Esophagus muscularis mucosa (tissue), 4 donors: ENCODE measurements around the gene CCM2. TPM values are rescaled to one million over a fixed set of nuclear protein-coding genes. Genes with fewer than 3 reads are reported as not detected.
A peak's percentile ranks its signal among the peaks of the same experiment; 100 is the strongest.

ENCODE experiments used
- DNase-seq: peaks from one replicate; pipeline ENCODE4 v3.0.0-alpha.2; 2017; ENCODE audit errors: extremely low spot score
- H3K27ac ChIP-seq, 4 donors: fragments of 200-600 bp; sonication (generic); replicated peaks in 1 of 4; 1 replicate in 3 of 4; 2 replicates in 1 of 4; pipeline ENCODE4 v1.5.1; 2016 to 2019; ENCODE audit warnings: mild to moderate bottlenecking in 1 of 4
- H3K27me3 ChIP-seq, 4 donors: fragments of 200-600 bp; sonication (generic); one replicate each; pipeline versions ENCODE4 v1.5.1 to v1.6.0; 2016 to 2019
- H3K36me3 ChIP-seq, 4 donors: fragments of 200-600 bp; sonication (generic); one replicate each; pipeline ENCODE4 v1.5.1; 2016 to 2019
- H3K4me1 ChIP-seq, 4 donors: fragments of 200-600 bp; sonication (generic); one replicate each; pipeline ENCODE4 v1.5.1; 2016 to 2019
- H3K4me3 ChIP-seq, 4 donors: fragments of 200-600 bp; sonication (generic); 1 replicate in 2 of 4; 2 replicates in 2 of 4; pipeline ENCODE4 v1.5.1; 2016 to 2019; ENCODE audit warnings: mild to moderate bottlenecking in 4 of 4, moderate library complexity in 1 of 4
- H3K9me3 ChIP-seq, 4 donors: fragments of 200-600 bp; sonication (generic); 1 replicate in 3 of 4; 2 replicates in 1 of 4; pipeline ENCODE4 v1.5.1; 2016 to 2019
- CTCF ChIP-seq, 3 experiments: fragments of 200-600 bp in 2 of 3; fragments of 450-650 bp in 1 of 3; sonication (generic) in 2 of 3; IDR thresholded peaks; one replicate each; pipeline ENCODE4 v1.5.1; 2017 to 2019; ENCODE audit warnings: antibody characterized with exemption in 3 of 3, mild to moderate bottlenecking in 2 of 3, moderate library complexity in 1 of 3
- EP300 ChIP-seq: sonication (generic); formaldehyde crosslinking; IDR thresholded peaks from one replicate; pipeline ENCODE4 v1.6.1; 2017; ENCODE audit warnings: antibody characterized with exemption
- POLR2A ChIP-seq: fragments of 450-650 bp; IDR thresholded peaks from one replicate; pipeline ENCODE4 v1.6.1; 2017; ENCODE audit warnings: antibody characterized with exemption, moderate library complexity, mild to moderate bottlenecking, low read depth
- POLR2AphosphoS5 ChIP-seq, 2 donors: sonication (generic); formaldehyde crosslinking; IDR thresholded peaks; one replicate each; pipeline ENCODE4 v1.6.1; 2017; ENCODE audit warnings: antibody characterized with exemption in 2 of 2
- WGBS: methylation state at CpG from one replicate; pipeline ENCODE4 v1.1.5; 2018; 5-methylcytosine and 5-hydroxymethylcytosine counted together
- intact Hi-C: fragments of 100-400 bp; cut with DNase I; formaldehyde crosslinking; loops from one replicate; pipeline ENCODE4 v1.15.1; 2023
- total RNA-seq, 4 donors: library from RNA; depleted of rRNA; stranded (reverse); fragments of >200 nt; gene quantifications; one replicate each; pipeline versions ENCODE4 v1.1.0 to v1.2.1, GENCODE V29; 2016

The CCM2 gene
- total RNA-seq, 4 donors from 2014 or later = 40.3 to 61.7 (median 49.4) TPM

- H3K27me3 ChIP-seq = no peaks in the 10 kb centered on the region
- intact Hi-C loops = no loop called here
- H3K4me3 ChIP-seq = no peak overlapping the region
- H3K36me3 ChIP-seq = no peaks in the 10 kb centered on the region
- H3K9me3 ChIP-seq = no peaks in the 10 kb centered on the region
- 91% methylated on average over 8 of the region's 8 CpGs for WGBS
- peaks cover 2 to 14% (median 11%) of the 10 kb centered on the region in 4 donors for H3K4me1 ChIP-seq
- DNase-seq = no peak
- TF ChIP-seq POLR2AphosphoS5 (IDR thresholded peaks at IDR 0.05) = no peak
- TF ChIP-seq POLR2A = no peak
- TF ChIP-seq EP300 = no peak
- no peak for TF ChIP-seq CTCF (IDR thresholded peaks at IDR 0.05)
- no peak overlapping the region for H3K27ac ChIP-seq
These were observed 4.2 kb upstream of the CCM2 start for GRCh38 chr7:44995555-44996493.

DNA sequence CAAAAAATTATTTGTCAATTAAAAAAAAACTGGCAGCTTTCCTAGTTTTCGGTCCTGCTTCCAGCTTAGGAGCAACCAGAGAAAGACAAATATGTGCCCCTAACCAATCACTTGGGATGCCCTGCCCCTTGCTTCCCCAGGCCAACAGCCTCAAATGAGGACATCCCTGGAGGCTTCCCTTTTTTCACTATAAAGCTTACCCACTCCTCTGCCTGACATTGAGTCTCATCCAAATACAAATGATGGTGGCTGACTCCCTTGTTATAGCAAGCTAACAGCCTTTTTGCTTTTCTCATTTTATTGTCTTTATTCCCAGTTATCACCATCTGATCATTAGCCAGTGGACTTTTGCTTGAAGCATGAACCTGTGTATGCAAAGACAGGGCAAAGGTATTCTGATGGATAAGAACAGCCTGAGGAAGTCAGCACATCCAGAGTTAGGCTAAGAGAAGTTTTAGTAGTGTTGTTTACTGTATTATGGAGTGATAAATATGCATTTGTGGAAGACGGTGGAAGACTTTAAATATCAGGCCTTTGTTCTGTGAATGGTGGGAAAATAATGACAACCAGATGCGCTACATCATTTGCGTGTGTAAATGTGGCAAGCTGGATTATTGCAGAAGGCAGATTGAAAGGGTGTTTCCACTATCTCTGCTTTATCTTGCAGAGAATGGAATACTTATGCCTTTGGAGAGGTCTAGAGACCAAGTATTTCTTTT lies 1.7 kb upstream of the CCM2 start:
- WGBS = 86% methylated on average over 4 of the region's 4 CpGs
- Histone ChIP-seq H3K9me3 (no peaks in the 10 kb centered on the region), H3K36me3 (no peaks in the 10 kb centered on the region), H3K27me3 (no peaks in the 10 kb centered on the region), H3K27ac (peak overlapping the region; percentile 77 to 96 (median 92)), H3K4me3 (peak overlapping the region in 3 of 4 donors; percentile 65 to 93 (median 90)), H3K4me1 (peaks cover 16 to 30% (median 28%) of the 10 kb centered on the region in 4 donors)
- intact Hi-C loops = no loop called here
- no peak for TF ChIP-seq CTCF (IDR thresholded peaks at IDR 0.05)
- no peak for DNase-seq

GRCh38 chr7:44999245-45000092 lies 532 bp upstream of the CCM2 start:
- H3K36me3 ChIP-seq = no peaks in the 10 kb centered on the region
- H3K4me3 ChIP-seq = peak overlapping the region; percentile 65 to 93 (median 85)
- TF ChIP-seq EP300 = no peak
- TF ChIP-seq POLR2AphosphoS5 (IDR thresholded peaks at IDR 0.05) = peak; percentile 59 to 81
- TF ChIP-seq CTCF (IDR thresholded peaks at IDR 0.05) = peak in 2 of 3 experiments; percentile 4 to 16
- TF ChIP-seq POLR2A = no peak
- H3K9me3 ChIP-seq = no peaks in the 10 kb centered on the region
- H3K27ac ChIP-seq = peak overlapping the region; percentile 77 to 96 (median 92)
- under 1% methylated on average over 33 of the region's 66 CpGs for WGBS
- peak; percentile 100 for DNase-seq
- H3K4me1 ChIP-seq = peaks cover 16 to 30% (median 28%) of the 10 kb centered on the region in 4 donors
- intact Hi-C loops = loop anchor here (5.0 to 10.0 kb wide), 2 partner anchors 85 to 113 kb away; partner anchors contain the start of genes NACAD and TBRG4
- H3K27me3 ChIP-seq = no peaks in the 10 kb centered on the region

DNA sequence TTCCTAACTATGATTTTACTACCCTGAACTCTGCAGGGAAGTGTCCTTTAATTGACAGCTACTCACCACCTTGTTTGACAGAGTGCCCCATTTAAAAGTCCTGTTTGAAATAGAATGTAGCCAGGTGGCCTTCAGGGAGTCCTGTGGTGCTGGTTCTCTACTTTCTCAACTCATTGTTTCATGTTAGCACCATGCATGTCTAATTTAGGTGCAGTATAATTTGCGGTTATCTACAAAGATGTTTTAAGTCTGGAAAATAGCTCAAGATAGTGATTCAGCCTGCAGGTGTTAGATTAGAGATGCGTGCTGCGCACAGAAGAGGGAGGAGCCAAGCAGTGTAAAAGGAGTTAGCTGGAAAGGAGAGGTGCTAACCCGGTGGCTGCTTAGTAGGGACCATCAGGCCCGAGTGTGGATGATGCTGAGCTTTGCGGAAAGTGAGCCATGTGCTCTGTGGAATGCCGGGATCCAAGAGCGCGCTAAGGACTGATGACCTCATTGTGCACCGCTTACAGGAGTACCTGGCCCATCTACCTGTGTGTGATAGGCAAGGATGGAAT lies 1.2 kb downstream of the CCM2 start:
- 48% methylated on average over 10 of the region's 10 CpGs for whole genome bisulfite sequencing
- peak overlapping the region; percentile 65 to 93 (median 85) for H3K4me3 ChIP-seq
- no peaks in the 10 kb centered on the region for H3K27me3 ChIP-seq
- H3K36me3 ChIP-seq = no peaks in the 10 kb centered on the region
- intact Hi-C loops = loop anchor here (5.0 to 10.0 kb wide), 2 partner anchors 84 to 111 kb away; partner anchors contain the start of genes NACAD and TBRG4
- peak overlapping the region; percentile 90 to 96 (median 93) for H3K27ac ChIP-seq
- peaks cover 24 to 38% (median 29%) of the 10 kb centered on the region in 4 donors for H3K4me1 ChIP-seq
- TF ChIP-seq POLR2A (no peak), POLR2AphosphoS5 (IDR thresholded peaks at IDR 0.05) (peak in 1 of 2 donors; percentile 5), CTCF (IDR thresholded peaks at IDR 0.05) (no peak)
- no peak for DNase-seq
- H3K9me3 ChIP-seq = no peaks in the 10 kb centered on the region
